GM23338 (cell line): ENCODE data around the gene BCHE. TPM values are rescaled to one million over a fixed set of nuclear protein-coding genes. Genes with fewer than 3 reads are reported as not detected.

Experiments
- ATAC-seq: fragments of 200-7000 bp; cut with Tn5 transposase; 3 replicates; pipeline ENCODE4 v1.9.1; 2020
- DNase-seq: peaks from one replicate; pipeline ENCODE4 v3.0.0-alpha.2; 2015; ENCODE audit warnings: low spot score
- H2AFZ ChIP-seq: fragments of 200-600 bp; sonication (generic); 2 replicates; pipeline ENCODE4 v1.8.0; 2016; ENCODE audit warnings: antibody characterized with exemption, mild to moderate bottlenecking, moderate library complexity
- H3F3A ChIP-seq: fragments of 200-600 bp; sonication (generic); replicated peaks from 2 replicates; pipeline ENCODE4 v1.8.0; 2017; ENCODE audit warnings: antibody characterized with exemption, mixed run types, low read depth
- H3K27ac ChIP-seq: fragments of 200-600 bp; sonication (generic); 2 replicates; pipeline ENCODE4 v1.6.1; 2016; ENCODE audit warnings: low read depth
- H3K27me3 ChIP-seq: fragments of 200-600 bp; sonication (generic); 2 replicates; pipeline ENCODE4 v1.8.0; 2016; ENCODE audit warnings: mild to moderate bottlenecking, mixed run types, moderate library complexity; ENCODE audit not compliant: insufficient read depth
- H3K36me3 ChIP-seq: fragments of 200-600 bp; sonication (generic); 2 replicates; pipeline ENCODE4 v1.8.0; 2016; ENCODE audit warnings: mild to moderate bottlenecking; ENCODE audit not compliant: insufficient read depth
- H3K4me1 ChIP-seq: fragments of 200-600 bp; sonication (generic); 2 replicates; pipeline ENCODE4 v1.8.0; 2016; ENCODE audit warnings: mild to moderate bottlenecking, moderate library complexity; ENCODE audit not compliant: insufficient read depth
- H3K4me2 ChIP-seq: fragments of 200-600 bp; sonication (generic); 2 replicates; pipeline ENCODE4 v1.7.1; 2017; ENCODE audit warnings: mixed run types
- H3K4me3 ChIP-seq: fragments of 200-600 bp; sonication (generic); 2 replicates; pipeline ENCODE4 v1.6.1; 2016; ENCODE audit warnings: mixed run types
- H3K79me2 ChIP-seq: fragments of 200-600 bp; sonication (generic); replicated peaks from 2 replicates; pipeline ENCODE4 v1.8.0; 2017; ENCODE audit warnings: mild to moderate bottlenecking; ENCODE audit not compliant: insufficient read depth
- H3K9me2 ChIP-seq: fragments of 200-600 bp; sonication (generic); 2 replicates; pipeline ENCODE4 v1.8.0; 2017; ENCODE audit not compliant: insufficient read depth
- H4K20me1 ChIP-seq: fragments of 200-600 bp; sonication (generic); replicated peaks from 2 replicates; pipeline ENCODE4 v1.8.0; 2017; ENCODE audit warnings: mild to moderate bottlenecking; ENCODE audit not compliant: insufficient read depth
- H3K27ac Mint-ChIP-seq: 2 replicates; pipeline ENCODE4 v1.8.0; 2020; ENCODE audit warnings: inconsistent platforms, mild to moderate bottlenecking, moderate library complexity, mixed read lengths
- H3K27me3 Mint-ChIP-seq: 3 replicates; pipeline ENCODE4 v1.8.0; 2022; ENCODE audit warnings: low read depth, mild to moderate bottlenecking, moderate library complexity, mixed read lengths, inconsistent platforms; ENCODE audit not compliant: insufficient read depth, poor library complexity
- H3K36me3 Mint-ChIP-seq: 3 replicates; pipeline ENCODE4 v1.8.0; 2021; ENCODE audit warnings: low read depth, mild to moderate bottlenecking, inconsistent platforms, moderate library complexity, mixed read lengths
- H3K4me1 Mint-ChIP-seq: 3 replicates; pipeline ENCODE4 v1.8.0; 2020; ENCODE audit warnings: mild to moderate bottlenecking, inconsistent platforms, mixed read lengths
- H3K4me3 Mint-ChIP-seq: 3 replicates; pipeline ENCODE4 v1.8.0; 2021; ENCODE audit warnings: moderate library complexity, mild to moderate bottlenecking, inconsistent platforms, mixed read lengths
- H3K9me3 Mint-ChIP-seq: 3 replicates; pipeline ENCODE4 v1.8.0; 2020; ENCODE audit warnings: moderate library complexity, mild to moderate bottlenecking, inconsistent platforms, mixed read lengths
- NANOG ChIP-seq: IDR thresholded peaks from 2 replicates; pipeline ENCODE4 v1.6.1; 2016; ENCODE audit warnings: antibody characterized with exemption, borderline replicate concordance
- polyA plus RNA-seq: library from polyadenylated mRNA; unstranded; fragments of >200 nt; fragmentation: Nextera tagmentation; extraction: Ambion mirVana; gene quantifications from 2 replicates; pipeline ENCODE4 v1.2.1, GENCODE V29; 2016
- total RNA-seq: library from RNA; depleted of rRNA; stranded (reverse); fragments of >200 nt; shearing (Covaris generic); gene quantifications from 2 replicates; pipeline ENCODE4 v1.2.3, GENCODE V29; 2014
- TF ChIP-seq, protein P1 (sequence below): fragments of 250-450 bp; sonication (Bioruptor Pico); IDR thresholded peaks from 2 replicates; pipeline ENCODE4 v1.5.0; 2020; ENCODE audit warnings: mild to moderate bottlenecking, moderate library complexity
- TF ChIP-seq, protein P2 (sequence below), 2 experiments: fragments of 200-600 bp in 1 of 2; sonication (generic) in 1 of 2; conservative IDR thresholded peaks; 2 replicates each; pipeline versions ENCODE4 v1.5.1 to v1.6.1; 2016 to 2017; ENCODE audit warnings: antibody characterized with exemption in 2 of 2, low read depth in 2 of 2, mild to moderate bottlenecking in 2 of 2, moderate library complexity in 1 of 2

Gene BCHE
- total and polyA plus RNA-seq, 2 experiments from 2014 or later: 0.73 to 1.1 TPM

DNA sequence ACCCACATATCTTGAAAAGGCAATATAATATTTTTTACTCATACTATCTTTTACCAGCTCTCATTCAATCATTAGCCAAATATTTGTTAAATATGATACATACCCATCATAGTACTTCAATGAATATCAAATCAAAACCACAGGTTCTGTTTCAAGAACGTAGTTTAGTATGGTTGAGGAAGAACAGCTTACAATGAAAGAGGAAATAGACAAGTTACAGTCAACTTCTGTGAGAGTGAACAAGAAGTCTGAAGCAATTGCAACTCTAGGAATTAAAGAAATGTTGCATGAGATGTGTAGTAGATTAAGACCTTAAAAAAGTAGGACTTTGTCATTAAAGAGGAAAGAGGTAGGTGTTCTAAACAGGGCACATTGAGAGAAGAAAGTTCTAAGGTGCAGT is 9.3 kb downstream of the BCHE start (continued):
- TF ChIP-seq, protein P1, sequence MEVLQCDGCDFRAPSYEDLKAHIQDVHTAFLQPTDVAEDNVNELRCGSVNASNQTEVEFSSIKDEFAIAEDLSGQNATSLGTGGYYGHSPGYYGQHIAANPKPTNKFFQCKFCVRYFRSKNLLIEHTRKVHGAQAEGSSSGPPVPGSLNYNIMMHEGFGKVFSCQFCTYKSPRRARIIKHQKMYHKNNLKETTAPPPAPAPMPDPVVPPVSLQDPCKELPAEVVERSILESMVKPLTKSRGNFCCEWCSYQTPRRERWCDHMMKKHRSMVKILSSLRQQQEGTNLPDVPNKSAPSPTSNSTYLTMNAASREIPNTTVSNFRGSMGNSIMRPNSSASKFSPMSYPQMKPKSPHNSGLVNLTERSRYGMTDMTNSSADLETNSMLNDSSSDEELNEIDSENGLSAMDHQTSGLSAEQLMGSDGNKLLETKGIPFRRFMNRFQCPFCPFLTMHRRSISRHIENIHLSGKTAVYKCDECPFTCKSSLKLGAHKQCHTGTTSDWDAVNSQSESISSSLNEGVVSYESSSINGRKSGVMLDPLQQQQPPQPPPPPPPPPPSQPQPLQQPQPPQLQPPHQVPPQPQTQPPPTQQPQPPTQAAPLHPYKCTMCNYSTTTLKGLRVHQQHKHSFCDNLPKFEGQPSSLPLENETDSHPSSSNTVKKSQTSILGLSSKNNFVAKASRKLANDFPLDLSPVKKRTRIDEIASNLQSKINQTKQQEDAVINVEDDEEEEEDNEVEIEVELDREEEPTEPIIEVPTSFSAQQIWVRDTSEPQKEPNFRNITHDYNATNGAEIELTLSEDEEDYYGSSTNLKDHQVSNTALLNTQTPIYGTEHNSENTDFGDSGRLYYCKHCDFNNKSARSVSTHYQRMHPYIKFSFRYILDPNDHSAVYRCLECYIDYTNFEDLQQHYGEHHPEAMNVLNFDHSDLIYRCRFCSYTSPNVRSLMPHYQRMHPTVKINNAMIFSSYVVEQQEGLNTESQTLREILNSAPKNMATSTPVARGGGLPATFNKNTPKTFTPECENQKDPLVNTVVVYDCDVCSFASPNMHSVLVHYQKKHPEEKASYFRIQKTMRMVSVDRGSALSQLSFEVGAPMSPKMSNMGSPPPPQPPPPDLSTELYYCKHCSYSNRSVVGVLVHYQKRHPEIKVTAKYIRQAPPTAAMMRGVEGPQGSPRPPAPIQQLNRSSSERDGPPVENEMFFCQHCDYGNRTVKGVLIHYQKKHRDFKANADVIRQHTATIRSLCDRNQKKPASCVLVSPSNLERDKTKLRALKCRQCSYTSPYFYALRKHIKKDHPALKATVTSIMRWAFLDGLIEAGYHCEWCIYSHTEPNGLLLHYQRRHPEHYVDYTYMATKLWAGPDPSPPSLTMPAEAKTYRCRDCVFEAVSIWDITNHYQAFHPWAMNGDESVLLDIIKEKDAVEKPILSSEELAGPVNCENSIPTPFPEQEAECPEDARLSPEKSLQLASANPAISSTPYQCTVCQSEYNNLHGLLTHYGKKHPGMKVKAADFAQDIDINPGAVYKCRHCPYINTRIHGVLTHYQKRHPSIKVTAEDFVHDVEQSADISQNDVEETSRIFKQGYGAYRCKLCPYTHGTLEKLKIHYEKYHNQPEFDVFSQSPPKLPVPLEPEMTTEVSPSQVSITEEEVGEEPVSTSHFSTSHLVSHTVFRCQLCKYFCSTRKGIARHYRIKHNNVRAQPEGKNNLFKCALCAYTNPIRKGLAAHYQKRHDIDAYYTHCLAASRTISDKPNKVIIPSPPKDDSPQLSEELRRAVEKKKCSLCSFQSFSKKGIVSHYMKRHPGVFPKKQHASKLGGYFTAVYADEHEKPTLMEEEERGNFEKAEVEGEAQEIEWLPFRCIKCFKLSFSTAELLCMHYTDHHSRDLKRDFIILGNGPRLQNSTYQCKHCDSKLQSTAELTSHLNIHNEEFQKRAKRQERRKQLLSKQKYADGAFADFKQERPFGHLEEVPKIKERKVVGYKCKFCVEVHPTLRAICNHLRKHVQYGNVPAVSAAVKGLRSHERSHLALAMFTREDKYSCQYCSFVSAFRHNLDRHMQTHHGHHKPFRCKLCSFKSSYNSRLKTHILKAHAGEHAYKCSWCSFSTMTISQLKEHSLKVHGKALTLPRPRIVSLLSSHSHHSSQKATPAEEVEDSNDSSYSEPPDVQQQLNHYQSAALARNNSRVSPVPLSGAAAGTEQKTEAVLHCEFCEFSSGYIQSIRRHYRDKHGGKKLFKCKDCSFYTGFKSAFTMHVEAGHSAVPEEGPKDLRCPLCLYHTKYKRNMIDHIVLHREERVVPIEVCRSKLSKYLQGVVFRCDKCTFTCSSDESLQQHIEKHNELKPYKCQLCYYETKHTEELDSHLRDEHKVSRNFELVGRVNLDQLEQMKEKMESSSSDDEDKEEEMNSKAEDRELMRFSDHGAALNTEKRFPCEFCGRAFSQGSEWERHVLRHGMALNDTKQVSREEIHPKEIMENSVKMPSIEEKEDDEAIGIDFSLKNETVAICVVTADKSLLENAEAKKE (CRISPR knock-in tag): no peak
- no peak for TF ChIP-seq NANOG

DNA sequence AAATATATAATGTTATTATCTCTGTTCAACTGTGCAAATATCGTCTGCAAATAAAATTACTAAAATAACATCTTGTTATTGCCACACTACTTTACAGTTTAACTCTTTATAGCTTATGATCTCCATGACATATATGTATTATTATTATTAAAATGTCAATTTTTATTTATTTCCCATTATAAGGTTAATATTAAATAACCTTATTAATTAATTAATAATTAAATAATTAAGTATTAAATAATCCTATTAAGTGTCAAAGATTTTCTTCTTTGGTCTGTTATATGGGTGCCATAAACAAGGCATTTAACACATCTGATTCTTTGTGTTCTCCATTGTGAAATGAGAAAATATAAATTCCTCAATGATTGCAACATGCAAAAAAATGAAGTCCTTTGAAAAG is 10.0 kb downstream of the BCHE start:
- H3K36me3 ChIP-seq: no peaks in the 10 kb centered on the region
- no peak overlapping the region for H3K4me3 Mint-ChIP-seq
- no peaks in the 10 kb centered on the region for H3K4me1 ChIP-seq
- H3K79me2 ChIP-seq: no peaks in the 10 kb centered on the region
- H3K9me2 ChIP-seq: no peaks in the 10 kb centered on the region
- no peak overlapping the region for H3K4me3 ChIP-seq
- H3K9me3 Mint-ChIP-seq: no peaks in the 10 kb centered on the region
- H3K27me3 Mint-ChIP-seq: no peaks in the 10 kb centered on the region
- no peak overlapping the region for H3K4me2 ChIP-seq
- no peak overlapping the region for H3K27ac ChIP-seq
- no peak overlapping the region for H3K27ac Mint-ChIP-seq
- no peaks in the 10 kb centered on the region for H3K36me3 Mint-ChIP-seq
- H3K4me1 Mint-ChIP-seq: no peaks in the 10 kb centered on the region
- H3F3A ChIP-seq: no peaks in the 10 kb centered on the region
- no peak overlapping the region for H2AFZ ChIP-seq
- no peak for ATAC-seq
- H4K20me1 ChIP-seq: no peaks in the 10 kb centered on the region
- DNase-seq: no peak
- H3K27me3 ChIP-seq: no peaks in the 10 kb centered on the region
- TF ChIP-seq, protein P2, sequence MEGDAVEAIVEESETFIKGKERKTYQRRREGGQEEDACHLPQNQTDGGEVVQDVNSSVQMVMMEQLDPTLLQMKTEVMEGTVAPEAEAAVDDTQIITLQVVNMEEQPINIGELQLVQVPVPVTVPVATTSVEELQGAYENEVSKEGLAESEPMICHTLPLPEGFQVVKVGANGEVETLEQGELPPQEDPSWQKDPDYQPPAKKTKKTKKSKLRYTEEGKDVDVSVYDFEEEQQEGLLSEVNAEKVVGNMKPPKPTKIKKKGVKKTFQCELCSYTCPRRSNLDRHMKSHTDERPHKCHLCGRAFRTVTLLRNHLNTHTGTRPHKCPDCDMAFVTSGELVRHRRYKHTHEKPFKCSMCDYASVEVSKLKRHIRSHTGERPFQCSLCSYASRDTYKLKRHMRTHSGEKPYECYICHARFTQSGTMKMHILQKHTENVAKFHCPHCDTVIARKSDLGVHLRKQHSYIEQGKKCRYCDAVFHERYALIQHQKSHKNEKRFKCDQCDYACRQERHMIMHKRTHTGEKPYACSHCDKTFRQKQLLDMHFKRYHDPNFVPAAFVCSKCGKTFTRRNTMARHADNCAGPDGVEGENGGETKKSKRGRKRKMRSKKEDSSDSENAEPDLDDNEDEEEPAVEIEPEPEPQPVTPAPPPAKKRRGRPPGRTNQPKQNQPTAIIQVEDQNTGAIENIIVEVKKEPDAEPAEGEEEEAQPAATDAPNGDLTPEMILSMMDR (conservative IDR thresholded peaks at IDR 0.05; ENCODE audit: low read depth in 2 of 2): no peak
- TF ChIP-seq, protein P1 (CRISPR knock-in tag): no peak
- no peak for TF ChIP-seq NANOG
